H1 (cell line): ENCODE measurements around the gene PLCL1.

ENCODE experiments used
- CTCF ChIP-seq, 3 experiments: IDR thresholded peaks; 1 replicate in 2 of 3; 2 replicates in 1 of 3; pipeline versions ENCODE4 v1.5.1 to v1.6.1; 2011; ENCODE audit warnings: low read length in 3 of 3, mild to moderate bottlenecking in 3 of 3, inconsistent platforms in 2 of 3, low read depth in 1 of 3, moderate library complexity in 1 of 3; ENCODE audit not compliant: insufficient read depth in 1 of 3; ENCODE audit errors: control extremely low read depth in 1 of 3
- EZH2 ChIP-seq: fragments of 200-600 bp; sonication (generic); IDR thresholded peaks from 2 replicates; pipeline ENCODE4 v1.7.1; 2012; ENCODE audit warnings: low read depth, mild to moderate bottlenecking, moderate library complexity, low read length, inconsistent platforms; ENCODE audit not compliant: severe bottlenecking
- MAX ChIP-seq: IDR thresholded peaks from 2 replicates; pipeline ENCODE4 v1.6.1; 2012; ENCODE audit warnings: inconsistent platforms
- SP1 ChIP-seq: IDR thresholded peaks from 2 replicates; pipeline ENCODE4 v1.6.1; 2011; ENCODE audit warnings: low read depth, low read length
- TAF1 ChIP-seq: IDR thresholded peaks from 2 replicates; pipeline ENCODE4 v1.6.1; 2011; ENCODE audit warnings: mild to moderate bottlenecking, low read depth, low read length
- YY1 ChIP-seq: IDR thresholded peaks from 2 replicates; pipeline ENCODE4 v1.6.1; 2011; ENCODE audit warnings: low read depth, mild to moderate bottlenecking, low read length

- TF ChIP-seq TAF1 (no peak), CTCF (IDR thresholded peaks at IDR 0.05; ENCODE audit: control extremely low read depth in 1 of 3, insufficient read depth in 1 of 3, low read depth in 1 of 3, low read length in 3 of 3) (peak in 2 of 3 experiments; percentile 40 to 45; a peak in 2 of 4 replicates), MAX (no peak), EZH2 (no peak), YY1 (no peak), SP1 (no peak)
Observed at GRCh38 chr2:197777823-197778407, 26.5 kb upstream of the PLCL1 start.
